GM11168 (cell line): ENCODE measurements around the gene PRSS50.

Source experiments
- in situ Hi-C: fragments of 300-500 bp; cut with MboI; formaldehyde crosslinking; loops from one replicate; pipeline ENCODE4 v1.12.0; 2022; ENCODE audit warnings: low sequenced_read_pairs; ENCODE audit not compliant: unreplicated experiment

The PRSS50 gene

GRCh38 chr3:46675426-46675825 is 42.2 kb downstream of the PRSS50 start:
- in situ Hi-C loops = no loop called here

- in situ Hi-C loops = no loop called here
Measured at GRCh38 chr3:46674031-46674845, 43.4 kb downstream of the PRSS50 start.

- in situ Hi-C loops = no loop called here
Measured at GRCh38 chr3:46673151-46674030, 44.3 kb downstream of the PRSS50 start.

- in situ Hi-C loops = no loop called here
Measured at GRCh38 chr3:46672349-46672695, 45.3 kb downstream of the PRSS50 start.

GRCh38 chr3:46671541-46672348 is 45.9 kb downstream of the PRSS50 start:
- in situ Hi-C loops = no loop called here

- in situ Hi-C loops = no loop called here
Measured at GRCh38 chr3:46670891-46671427, 46.7 kb downstream of the PRSS50 start.

GRCh38 chr3:46670000-46670890 is 47.4 kb downstream of the PRSS50 start:
- in situ Hi-C loops = no loop called here

- in situ Hi-C loops = no loop called here
Measured at GRCh38 chr3:46669191-46669999, 48.3 kb downstream of the PRSS50 start.

- in situ Hi-C loops = no loop called here
Measured at GRCh38 chr3:46668591-46668990, 49.1 kb downstream of the PRSS50 start.

- in situ Hi-C loops = no loop called here
Measured at GRCh38 chr3:46668116-46668515, 49.6 kb downstream of the PRSS50 start.

GRCh38 chr3:46667657-46668056 is 50.0 kb downstream of the PRSS50 start:
- in situ Hi-C loops = no loop called here

- in situ Hi-C loops = no loop called here
Measured at GRCh38 chr3:46667061-46667621, 50.5 kb downstream of the PRSS50 start.

GRCh38 chr3:46666453-46666845 is 51.2 kb downstream of the PRSS50 start:
- in situ Hi-C loops = no loop called here

- in situ Hi-C loops = no loop called here
Measured at GRCh38 chr3:46665763-46666452, 51.8 kb downstream of the PRSS50 start.

GRCh38 chr3:46664971-46665762 is 52.5 kb downstream of the PRSS50 start:
- in situ Hi-C loops = no loop called here

GRCh38 chr3:46664188-46664970 is 53.3 kb downstream of the PRSS50 start:
- in situ Hi-C loops = no loop called here
